Common myeloid progenitor, CD34-positive (primary cell): ENCODE measurements around the gene PTPRU.

Experiments
- CTCF ChIA-PET: fragments of 350-600 bp; sonication (Branson Sonifier 250); formaldehyde crosslinking; loops from one replicate; lab custom pipeline; 2021; ENCODE audit warnings: antibody characterized with exemption; lab: Charles Lee
- POLR2A ChIA-PET: fragments of 350-600 bp; sonication (Branson Sonifier 250); formaldehyde crosslinking; loops from one replicate; lab custom pipeline; 2021; ENCODE audit warnings: antibody characterized with exemption; lab: Charles Lee
- DNase-seq, 3 donors: peaks; one replicate each; pipeline versions ENCODE4 v3.0.0 to v3.0.0-alpha.2; 2013
- H3K27ac ChIP-seq, 2 experiments: 1 replicate in 1 of 2; 2 replicates in 1 of 2; pipeline ENCODE4 v1.7.0; 2013; ENCODE audit warnings: inconsistent platforms in 2 of 2, low read length in 2 of 2, mild to moderate bottlenecking in 2 of 2, low read depth in 1 of 2, moderate library complexity in 1 of 2; ENCODE audit not compliant: severe bottlenecking in 2 of 2, insufficient read depth in 1 of 2, poor library complexity in 1 of 2
- H3K27me3 ChIP-seq, 5 experiments: replicated peaks in 2 of 5; 1 replicate in 3 of 5; 2 replicates in 2 of 5; pipeline versions ENCODE4 v1.6.1 to v1.7.0; 2013; ENCODE audit warnings: low read length in 4 of 5, mild to moderate bottlenecking in 2 of 5, moderate library complexity in 2 of 5, inconsistent platforms in 1 of 5; ENCODE audit not compliant: insufficient read depth in 5 of 5, control insufficient read depth in 4 of 5
- H3K36me3 ChIP-seq, 4 experiments: 1 replicate in 2 of 4; 2 replicates in 2 of 4; pipeline versions ENCODE4 v1.6.1 to v1.7.0; 2013; ENCODE audit warnings: low read length in 3 of 4, control low read depth in 1 of 4, mild to moderate bottlenecking in 1 of 4; ENCODE audit not compliant: control insufficient read depth in 4 of 4, insufficient read depth in 4 of 4
- H3K4me1 ChIP-seq, 4 experiments: 1 replicate in 3 of 4; 2 replicates in 1 of 4; pipeline versions ENCODE4 v1.6.1 to v1.7.1; 2013; ENCODE audit warnings: low read length in 3 of 4, mild to moderate bottlenecking in 3 of 4, control low read depth in 1 of 4, inconsistent platforms in 1 of 4, moderate library complexity in 1 of 4; ENCODE audit not compliant: control insufficient read depth in 4 of 4, insufficient read depth in 4 of 4; ENCODE audit errors: control extremely low read depth in 1 of 4
- H3K4me3 ChIP-seq, 7 experiments: 1 replicate in 4 of 7; 2 replicates in 3 of 7; pipeline versions ENCODE4 v1.5.1 to v1.7.0; 2013; ENCODE audit warnings: mild to moderate bottlenecking in 7 of 7, low read length in 6 of 7, moderate library complexity in 6 of 7, inconsistent platforms in 2 of 7, low read depth in 2 of 7, control low read depth in 1 of 7; ENCODE audit not compliant: insufficient read depth in 4 of 7, control insufficient read depth in 1 of 7; ENCODE audit errors: extremely low read depth in 1 of 7
- H3K9me3 ChIP-seq, 5 experiments: 1 replicate in 4 of 5; 2 replicates in 1 of 5; pipeline versions ENCODE4 v1.6.1 to v1.7.1; 2013; ENCODE audit warnings: low read length in 4 of 5, mild to moderate bottlenecking in 2 of 5, inconsistent platforms in 1 of 5, low read depth in 1 of 5, moderate library complexity in 1 of 5; ENCODE audit not compliant: control insufficient read depth in 4 of 5, insufficient read depth in 2 of 5; ENCODE audit errors: control extremely low read depth in 1 of 5
- WGBS: methylation state at CpG from one replicate; pipeline ENCODE4 v1.1.5; 2013; ENCODE audit not compliant: insufficient coverage; 5-methylcytosine and 5-hydroxymethylcytosine counted together

Gene PTPRU

GRCh38 chr1:29368936-29369932 lies 132.9 kb downstream of the PTPRU start:
- Histone ChIP-seq H3K27me3 (peaks cover 0 to 32% (median 3%) of the 10 kb centered on the region in 5 experiments), H3K4me3 (no peak overlapping the region), H3K9me3 (peaks cover 0 to 2% (median 0%) of the 10 kb centered on the region in 5 experiments), H3K4me1 (no peaks in the 10 kb centered on the region), H3K27ac (no peak overlapping the region), H3K36me3 (no peaks in the 10 kb centered on the region)
- CTCF ChIA-PET = interaction anchor here (0.7 kb wide), 1 partner anchor 939 kb away, joined by 3 read pairs; no protein-coding TSS in a partner anchor
- 89% methylated on average over 13 of the region's 17 CpGs for WGBS
- DNase-seq = no peak
- POLR2A ChIA-PET = interaction anchor here (0.6 kb wide), 1 partner anchor 546 kb away, joined by 3 read pairs; no protein-coding TSS in a partner anchor

- H3K4me3 ChIP-seq = no peak overlapping the region
- no peak for DNase-seq
- WGBS = 83% methylated on average over 3 of the region's 3 CpGs
- no peaks in the 10 kb centered on the region for H3K36me3 ChIP-seq
- POLR2A ChIA-PET = interaction anchor here (0.6 kb wide), 1 partner anchor 545 kb away, joined by 3 read pairs; no protein-coding TSS in a partner anchor
- H3K27ac ChIP-seq = no peak overlapping the region
- H3K9me3 ChIP-seq = peaks cover 0 to 3% (median 0%) of the 10 kb centered on the region in 5 experiments
- CTCF ChIA-PET = no interaction called here
- H3K4me1 ChIP-seq = no peaks in the 10 kb centered on the region
- peaks cover 0 to 32% (median 0%) of the 10 kb centered on the region in 5 experiments for H3K27me3 ChIP-seq
Observed at GRCh38 chr1:29370067-29370466, 133.7 kb downstream of the PTPRU start.

GRCh38 chr1:29371332-29371731 lies 135.0 kb downstream of the PTPRU start:
- no peak for DNase-seq
- peaks cover 0 to 11% (median 0%) of the 10 kb centered on the region in 5 experiments for H3K9me3 ChIP-seq
- ChIA-PET CTCF (no interaction called here), POLR2A (no interaction called here)
- H3K36me3 ChIP-seq = no peaks in the 10 kb centered on the region
- WGBS = 91% methylated on average over 5 of the region's 5 CpGs
- H3K4me1 ChIP-seq = no peaks in the 10 kb centered on the region
- H3K27ac ChIP-seq = no peak overlapping the region
- H3K27me3 ChIP-seq = peaks cover 0 to 32% (median 0%) of the 10 kb centered on the region in 5 experiments
- no peak overlapping the region for H3K4me3 ChIP-seq

GRCh38 chr1:29372108-29372507 lies 135.8 kb downstream of the PTPRU start:
- no peak overlapping the region for H3K4me3 ChIP-seq
- H3K27me3 ChIP-seq = peaks cover 0 to 32% (median 0%) of the 10 kb centered on the region in 5 experiments
- H3K9me3 ChIP-seq = peaks cover 0 to 17% (median 0%) of the 10 kb centered on the region in 5 experiments
- WGBS = 82% methylated on average over 2 of the region's 4 CpGs
- no peak for DNase-seq
- ChIA-PET CTCF (no interaction called here), POLR2A (no interaction called here)
- no peaks in the 10 kb centered on the region for H3K4me1 ChIP-seq
- no peak overlapping the region for H3K27ac ChIP-seq
- H3K36me3 ChIP-seq = no peaks in the 10 kb centered on the region
